Ectodermal cell (in vitro differentiated cells): ENCODE measurements around the gene SH3PXD2B.
"Not testable (repeated sequence)": the region's sequence is repeated elsewhere in the genome, so short reads cannot be mapped to it uniquely, and the experiment has no call there.

Experiments used
- H3K27ac ChIP-seq: 2 replicates; pipeline ENCODE4 v1.7.0; 2013; ENCODE audit warnings: mild to moderate bottlenecking, low read depth, low read length; ENCODE audit not compliant: insufficient read depth, poor library complexity, severe bottlenecking
- H3K27me3 ChIP-seq: 2 replicates; pipeline ENCODE4 v1.7.0; 2013; ENCODE audit warnings: mild to moderate bottlenecking, low read length; ENCODE audit not compliant: insufficient read depth, control insufficient read depth, poor library complexity, severe bottlenecking
- H3K36me3 ChIP-seq: one replicate; pipeline ENCODE4 v1.7.0; 2013; ENCODE audit warnings: low read length; ENCODE audit not compliant: control insufficient read depth, insufficient read depth
- H3K4me1 ChIP-seq: one replicate; pipeline ENCODE4 v1.7.0; 2013; ENCODE audit warnings: low read length; ENCODE audit not compliant: control insufficient read depth, insufficient read depth
- H3K4me3 ChIP-seq: 2 replicates; pipeline ENCODE4 v1.7.0; 2013; ENCODE audit warnings: low read depth, low read length, control low read depth; ENCODE audit not compliant: insufficient read depth
- H3K9me3 ChIP-seq: 2 replicates; pipeline ENCODE4 v1.7.0; 2013; ENCODE audit warnings: mild to moderate bottlenecking, low read length, moderate library complexity; ENCODE audit not compliant: control insufficient read depth
- WGBS, 2 experiments: methylation state at CpG; one replicate each; pipeline ENCODE4 v1.1.7; 2013; ENCODE audit warnings: missing lambda C conversion rate in 2 of 2; 5-methylcytosine and 5-hydroxymethylcytosine counted together

SH3PXD2B gene

DNA sequence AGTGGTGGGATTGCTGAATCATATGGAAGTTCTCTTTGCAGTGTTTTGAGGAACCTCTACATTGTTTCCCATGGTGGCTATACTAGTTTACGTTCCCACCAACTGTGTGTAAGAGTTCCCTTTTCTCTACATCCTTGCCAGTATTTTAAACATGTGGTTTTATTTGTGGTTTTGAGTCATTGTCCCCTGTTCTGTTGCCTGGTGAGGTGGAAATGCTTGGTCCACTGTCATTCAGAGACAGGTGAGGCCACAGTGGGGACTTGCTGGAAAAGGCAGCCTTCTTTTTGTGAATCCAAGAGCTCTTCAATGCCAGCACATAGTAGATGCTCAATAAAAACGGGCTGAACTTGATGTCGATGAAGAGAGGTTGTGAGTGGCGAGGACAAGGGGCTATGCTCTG, 44.2 kb downstream of the SH3PXD2B start:
- H3K9me3 ChIP-seq: no peaks in the 10 kb centered on the region
- no peaks in the 10 kb centered on the region for H3K4me1 ChIP-seq
- WGBS, 2 experiments: 98 to 99% methylated on average over 4 of the region's 4 CpGs
- peaks cover 3% of the 10 kb centered on the region for H3K36me3 ChIP-seq
- no peaks in the 10 kb centered on the region for H3K27me3 ChIP-seq
- no peak overlapping the region for H3K4me3 ChIP-seq
- H3K27ac ChIP-seq: no peak overlapping the region

DNA sequence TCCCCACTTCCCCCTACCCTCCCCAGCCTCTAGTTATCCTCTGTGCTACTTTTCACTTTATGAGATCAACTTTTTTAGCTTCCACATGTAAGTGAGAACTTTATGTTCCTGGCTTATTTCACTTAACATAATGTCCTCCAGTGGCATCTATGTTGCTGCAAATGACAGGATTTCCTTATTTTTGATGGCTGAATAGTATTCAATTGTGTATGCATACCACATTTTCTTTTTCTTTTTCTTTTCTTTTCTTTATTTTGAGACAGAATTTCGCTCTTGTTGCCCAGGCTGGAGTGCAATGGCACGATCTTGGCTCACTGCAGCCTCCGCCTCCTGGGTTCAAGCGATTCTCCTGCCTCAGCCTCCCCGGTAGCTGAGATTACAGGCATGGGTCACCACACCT, 44.8 kb downstream of the SH3PXD2B start:
- 93 to 94% methylated on average over 5 of the region's 5 CpGs for WGBS, 2 experiments
- not testable (repeated sequence) for H3K36me3 ChIP-seq, H3K4me1 ChIP-seq, H3K27me3 ChIP-seq, H3K4me3 ChIP-seq, H3K27ac ChIP-seq, H3K9me3 ChIP-seq

DNA sequence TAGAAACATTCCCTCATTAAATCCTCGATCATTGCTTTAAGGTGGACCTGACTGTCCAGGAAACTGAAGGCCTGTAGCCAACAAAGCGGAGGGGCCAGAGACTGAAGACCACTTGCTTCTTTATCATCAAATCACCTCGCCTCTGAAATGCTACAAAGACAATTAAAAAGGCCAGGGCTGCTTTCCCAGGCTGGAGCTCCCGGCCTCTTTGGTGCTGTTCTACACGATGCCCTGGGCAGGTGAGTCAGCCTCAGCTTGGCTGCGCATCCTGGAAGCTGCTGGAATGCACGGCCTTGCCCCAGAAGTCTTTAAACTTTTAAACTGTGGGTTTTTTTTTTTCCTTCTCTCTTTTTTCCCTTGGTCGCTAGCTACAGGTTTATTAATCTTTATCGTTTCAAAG, 46.5 kb downstream of the SH3PXD2B start:
- H3K4me3 ChIP-seq: no peak overlapping the region
- no peaks in the 10 kb centered on the region for H3K27me3 ChIP-seq
- H3K4me1 ChIP-seq: peaks cover 6% of the 10 kb centered on the region
- H3K27ac ChIP-seq: no peak overlapping the region
- no peaks in the 10 kb centered on the region for H3K9me3 ChIP-seq
- H3K36me3 ChIP-seq: peaks cover 3% of the 10 kb centered on the region
- 95 to 96% methylated on average over 9 of the region's 9 CpGs for WGBS, 2 experiments

DNA sequence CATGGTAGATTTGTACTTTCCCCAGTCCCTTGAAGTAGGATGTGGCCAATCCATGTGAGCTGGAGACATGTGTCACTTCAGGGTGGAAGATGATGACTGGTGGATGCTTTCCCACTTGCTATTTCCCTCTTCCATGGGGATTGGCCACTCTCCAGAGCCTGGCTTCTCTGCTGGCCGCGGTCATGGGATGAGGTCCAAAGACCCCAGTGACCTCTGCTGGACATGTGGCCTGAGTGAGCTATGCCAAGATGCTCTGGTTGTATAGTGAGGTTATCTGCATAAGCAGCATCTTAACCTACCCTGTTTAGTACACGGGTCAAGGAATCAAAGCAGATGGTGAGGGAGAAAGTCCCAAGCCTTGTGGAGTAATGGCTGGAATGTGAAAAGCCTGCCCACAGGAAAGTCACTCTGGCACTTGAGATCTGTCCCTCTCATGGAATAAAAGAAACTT, 47.1 kb downstream of the SH3PXD2B start:
- peaks cover 5% of the 10 kb centered on the region for H3K36me3 ChIP-seq
- H3K27ac ChIP-seq: no peak overlapping the region
- WGBS, 2 experiments: 96 to 97% methylated on average over 3 of the region's 3 CpGs
- no peak overlapping the region for H3K4me3 ChIP-seq
- H3K4me1 ChIP-seq: peaks cover 6% of the 10 kb centered on the region
- H3K9me3 ChIP-seq: no peaks in the 10 kb centered on the region
- no peaks in the 10 kb centered on the region for H3K27me3 ChIP-seq

DNA sequence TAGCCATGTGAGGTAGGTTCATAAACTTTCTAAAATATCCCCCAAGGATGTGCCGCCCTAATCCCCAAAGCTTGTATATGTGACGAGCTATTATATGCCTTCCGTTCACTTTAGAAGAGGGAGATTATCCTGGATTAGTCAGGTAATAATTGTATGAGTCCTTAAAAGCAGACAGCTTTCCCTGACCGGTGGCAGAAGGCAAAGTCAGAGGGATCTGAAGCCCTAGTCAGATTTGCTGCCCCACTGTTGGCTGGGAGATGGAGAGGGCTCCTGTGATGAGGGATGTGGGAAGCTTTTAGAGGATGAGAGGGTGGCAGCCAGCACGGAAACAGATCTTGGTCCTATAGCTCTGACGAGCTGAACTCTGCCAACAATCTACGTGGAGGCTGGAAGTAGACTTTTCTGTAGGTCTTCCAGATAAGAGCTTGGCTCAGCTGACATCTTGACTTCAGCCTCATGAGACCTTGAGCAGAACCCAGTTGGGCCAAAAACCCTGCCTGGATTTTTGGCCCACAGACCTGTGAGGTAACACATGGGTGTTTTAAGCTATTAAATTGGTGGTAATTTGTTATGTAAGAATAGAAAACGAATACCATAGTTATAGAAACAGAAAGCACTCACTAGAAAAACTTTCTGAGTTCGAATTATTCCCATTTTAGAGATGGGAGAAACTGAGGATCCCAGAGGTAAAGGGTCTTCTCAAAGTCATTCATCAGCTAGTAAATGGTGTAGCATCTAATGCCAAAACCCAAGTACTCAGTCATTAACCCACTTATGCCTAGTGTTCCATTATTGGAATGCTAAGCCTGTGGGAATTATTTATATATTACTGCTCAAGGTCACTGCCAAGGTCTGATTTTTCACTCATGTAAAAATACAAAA, 48.9 kb downstream of the SH3PXD2B start:
- Histone ChIP-seq H3K27ac (no peak overlapping the region), H3K4me3 (no peak overlapping the region), H3K27me3 (no peaks in the 10 kb centered on the region), H3K36me3 (peaks cover 5% of the 10 kb centered on the region), H3K9me3 (no peaks in the 10 kb centered on the region), H3K4me1 (peaks cover 6% of the 10 kb centered on the region)
- 93 to 94% methylated on average over 9 of the region's 9 CpGs for WGBS, 2 experiments

DNA sequence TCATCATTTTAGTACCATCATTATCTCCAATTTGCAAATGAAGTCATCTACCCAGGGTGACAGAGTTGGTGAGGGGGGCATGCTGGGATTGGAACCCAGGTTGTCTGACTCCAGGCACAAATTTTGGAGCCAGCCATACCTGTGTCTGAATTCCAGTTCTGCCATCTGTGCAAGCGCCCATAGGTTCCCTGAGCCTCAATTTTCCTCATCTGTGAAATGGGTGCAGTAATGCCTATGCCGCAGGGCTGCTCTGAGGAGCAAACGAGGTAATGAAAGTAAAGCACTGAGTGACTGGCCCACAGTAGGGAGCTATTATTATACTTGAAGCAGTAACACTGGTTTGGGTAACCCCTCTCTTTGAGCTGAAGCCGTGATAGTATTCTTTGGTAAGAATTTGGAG, 49.6 kb downstream of the SH3PXD2B start:
- Histone ChIP-seq H3K27ac (no peak overlapping the region), H3K9me3 (no peaks in the 10 kb centered on the region), H3K36me3 (peaks cover 5% of the 10 kb centered on the region), H3K4me1 (peaks cover 6% of the 10 kb centered on the region), H3K4me3 (no peak overlapping the region), H3K27me3 (no peaks in the 10 kb centered on the region)
- WGBS, 2 experiments: 93 to 96% methylated on average over 4 of the region's 4 CpGs

DNA sequence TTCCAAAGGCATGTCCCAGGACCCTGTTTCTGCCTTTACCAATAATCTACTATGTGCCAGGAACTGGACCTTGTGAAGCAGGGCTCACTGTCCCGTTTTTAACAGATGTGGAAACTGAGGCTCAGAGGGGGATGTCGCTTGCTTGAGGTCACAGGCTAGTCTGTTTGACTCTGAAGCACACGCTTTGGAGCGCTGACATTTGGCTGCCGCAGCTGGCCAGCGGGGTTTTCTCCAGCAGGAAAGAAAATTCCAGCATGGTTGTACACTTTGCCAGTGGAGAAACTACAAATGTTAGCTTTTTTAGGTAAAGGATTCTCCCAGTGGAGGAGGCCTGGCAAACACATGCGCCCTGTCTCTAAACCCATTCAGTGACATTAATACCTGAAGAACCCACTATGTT, 50.5 kb downstream of the SH3PXD2B start:
- Histone ChIP-seq H3K9me3 (no peaks in the 10 kb centered on the region), H3K27ac (no peak overlapping the region), H3K4me3 (no peak overlapping the region), H3K27me3 (no peaks in the 10 kb centered on the region), H3K36me3 (peaks cover 5% of the 10 kb centered on the region), H3K4me1 (peaks cover 6% of the 10 kb centered on the region)
- 95 to 96% methylated on average over 7 of the region's 7 CpGs for WGBS, 2 experiments

DNA sequence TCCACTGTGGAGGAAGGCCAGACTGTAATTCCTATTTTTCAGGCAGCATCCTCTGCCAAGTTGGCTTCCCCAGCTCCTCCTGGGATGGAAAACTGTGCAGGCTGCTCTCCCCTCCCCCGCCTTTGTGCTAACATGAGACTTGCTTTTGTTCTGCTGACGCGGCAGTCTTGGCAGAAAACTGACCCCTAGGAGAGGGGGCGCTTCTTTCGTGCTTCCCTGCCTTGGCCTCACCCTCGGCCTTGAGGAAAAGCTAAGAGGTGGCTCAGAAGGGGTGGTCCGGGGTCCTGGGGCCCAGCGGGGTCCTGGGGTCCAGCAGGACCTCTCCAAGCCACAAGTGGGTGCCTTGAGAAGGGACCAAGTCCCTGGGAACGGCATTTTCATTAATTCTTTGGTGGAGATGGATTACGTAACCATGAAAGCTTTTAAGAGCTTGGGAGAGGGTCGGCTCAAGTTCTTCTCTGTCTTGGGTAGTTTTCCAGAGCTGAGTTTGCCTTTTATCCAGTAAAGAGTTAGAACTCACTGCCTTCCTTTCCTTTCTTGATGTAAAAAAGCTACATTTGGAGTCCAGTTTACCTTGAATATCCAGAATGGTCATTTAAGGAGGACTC, 51.0 kb downstream of the SH3PXD2B start:
- no peak overlapping the region for H3K27ac ChIP-seq
- WGBS, 2 experiments: 56% methylated on average over 11 of the region's 11 CpGs

DNA sequence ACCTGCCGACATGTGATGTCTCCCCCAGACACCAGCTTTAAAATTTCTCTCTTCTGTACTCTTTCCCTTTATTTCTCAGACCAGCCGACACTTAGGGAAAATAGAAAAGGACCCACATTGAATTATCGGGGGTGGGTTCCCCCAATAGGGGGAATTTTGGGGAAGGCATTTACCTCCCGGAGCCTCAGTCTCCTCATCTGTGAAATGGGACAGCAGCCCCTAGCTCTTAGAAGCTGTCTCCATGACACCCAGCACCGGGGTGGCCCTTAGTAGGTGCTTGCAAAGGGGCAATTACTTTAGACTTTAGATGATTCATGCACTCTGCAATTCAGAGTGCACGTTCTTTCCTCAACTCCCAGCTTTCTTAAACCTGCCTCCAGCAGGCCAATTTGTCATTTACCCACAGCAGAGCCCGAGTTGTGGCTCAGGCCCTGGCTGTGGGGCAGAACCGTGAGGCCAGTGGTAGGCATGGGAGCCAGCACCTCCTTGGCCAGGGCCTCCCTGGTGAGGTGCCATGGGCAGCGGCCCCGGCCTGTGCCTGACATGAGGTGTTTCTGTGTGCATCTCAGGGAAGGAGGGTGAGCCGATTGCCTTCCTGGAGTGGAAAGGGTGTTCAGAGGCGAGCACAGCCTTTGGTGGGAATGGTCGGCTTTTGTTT, 51.7 kb downstream of the SH3PXD2B start:
- Histone ChIP-seq H3K9me3 (no peaks in the 10 kb centered on the region), H3K27ac (no peak overlapping the region), H3K36me3 (peaks cover 5% of the 10 kb centered on the region), H3K27me3 (no peaks in the 10 kb centered on the region), H3K4me3 (no peak overlapping the region), H3K4me1 (peaks cover 6% of the 10 kb centered on the region)
- WGBS, 2 experiments: 89 to 90% methylated on average over 13 of the region's 13 CpGs

More for the DNA sequence above, 51.0 kb downstream of the SH3PXD2B start:
- no peak overlapping the region for H3K4me3 ChIP-seq
- H3K4me1 ChIP-seq: peaks cover 6% of the 10 kb centered on the region
- H3K27me3 ChIP-seq: no peaks in the 10 kb centered on the region
- no peaks in the 10 kb centered on the region for H3K9me3 ChIP-seq
- peaks cover 5% of the 10 kb centered on the region for H3K36me3 ChIP-seq

DNA sequence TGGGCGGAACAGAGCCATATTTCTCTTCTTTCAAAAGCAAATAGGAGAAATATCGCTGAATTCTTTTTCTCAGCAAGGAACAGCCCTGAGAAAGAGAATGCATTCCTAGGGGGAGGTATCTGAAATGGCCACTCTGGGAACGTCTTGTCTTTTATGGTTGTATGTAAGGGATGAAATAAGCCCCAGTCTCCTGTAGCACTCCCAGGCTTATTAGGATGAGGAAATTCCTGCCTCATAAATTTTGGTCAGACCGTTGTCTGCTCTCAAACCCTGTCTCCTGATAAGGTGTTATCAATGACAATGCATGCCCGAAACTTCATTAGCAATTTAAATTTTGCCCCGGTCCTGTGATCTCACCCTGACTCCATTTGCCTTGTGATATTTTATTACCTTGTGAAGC, 52.3 kb downstream of the SH3PXD2B start:
- not testable (repeated sequence) for H3K27me3 ChIP-seq, H3K4me1 ChIP-seq, H3K9me3 ChIP-seq, H3K27ac ChIP-seq, H3K36me3 ChIP-seq, H3K4me3 ChIP-seq
- 63 to 66% methylated on average over 6 of the region's 6 CpGs for WGBS, 2 experiments
